GM21528 (cell line): ENCODE measurements around the gene ZBP1.
A peak's percentile ranks its signal among the peaks of the same experiment; 100 is the strongest.

Experiments
- ATAC-seq: cut with Tn5 transposase; IDR thresholded peaks from one replicate; pipeline ENCODE4 v1.9.1; 2021; ENCODE audit warnings: mild to moderate bottlenecking, moderate library complexity; ENCODE audit not compliant: unreplicated experiment, low FRiP score

ZBP1 gene

DNA sequence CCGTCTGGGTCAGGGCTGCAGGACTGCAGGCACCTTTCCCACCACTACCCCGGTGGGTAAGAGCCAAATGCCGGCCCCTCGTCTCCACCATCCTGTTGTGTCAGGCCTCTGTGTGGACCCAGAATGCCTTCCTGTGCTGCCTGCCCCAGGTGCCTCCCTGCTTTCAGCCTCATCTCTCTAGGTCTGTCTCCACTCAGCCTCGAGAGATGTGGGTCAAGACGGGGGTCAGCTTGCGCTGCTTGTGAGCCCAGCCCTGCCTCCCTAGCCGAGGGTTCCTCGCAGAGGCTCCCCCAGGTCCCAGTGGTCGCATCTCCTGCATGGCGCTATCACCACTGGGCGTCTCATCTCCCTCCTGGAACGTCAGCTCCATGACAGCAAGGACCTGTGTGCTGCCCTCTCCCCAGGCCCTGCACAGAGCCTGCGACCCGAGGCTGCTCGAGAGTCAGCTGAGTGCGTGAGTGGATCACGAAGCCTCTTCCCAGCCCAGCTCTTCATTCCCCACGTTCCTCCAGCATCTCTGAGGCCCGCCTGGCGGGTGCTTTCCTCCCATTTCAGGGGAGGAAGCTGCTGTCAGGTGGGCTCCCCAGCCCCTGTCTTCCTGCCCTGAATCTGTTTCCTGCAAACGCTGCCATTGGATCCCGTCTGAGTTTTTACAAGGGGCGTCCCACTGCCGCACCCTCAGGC, 38.7 kb upstream of the ZBP1 start:
- ATAC-seq = no peak

DNA sequence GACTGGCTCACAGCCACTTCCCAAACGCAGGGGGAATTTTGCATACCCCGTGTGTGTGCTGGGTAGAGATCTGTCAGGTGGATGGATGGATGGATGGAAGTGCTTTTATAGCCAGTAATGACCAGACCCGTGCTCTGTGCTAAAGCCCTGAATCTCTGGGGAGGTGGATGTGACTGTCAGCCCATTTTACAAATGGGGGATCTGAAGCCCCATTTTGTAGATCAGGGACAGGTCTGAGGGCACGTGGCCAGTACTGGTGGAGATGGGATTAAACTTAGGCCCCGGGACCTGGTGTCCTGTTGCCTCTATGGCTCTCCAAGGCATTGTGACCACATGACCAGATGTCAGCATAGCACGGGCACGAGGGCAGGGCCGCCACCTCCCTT, 38.2 kb upstream of the ZBP1 start:
- ATAC-seq = no peak

GRCh38 chr20:57657535-57658446, 37.6 kb upstream of the ZBP1 start:
- ATAC-seq = no peak

DNA sequence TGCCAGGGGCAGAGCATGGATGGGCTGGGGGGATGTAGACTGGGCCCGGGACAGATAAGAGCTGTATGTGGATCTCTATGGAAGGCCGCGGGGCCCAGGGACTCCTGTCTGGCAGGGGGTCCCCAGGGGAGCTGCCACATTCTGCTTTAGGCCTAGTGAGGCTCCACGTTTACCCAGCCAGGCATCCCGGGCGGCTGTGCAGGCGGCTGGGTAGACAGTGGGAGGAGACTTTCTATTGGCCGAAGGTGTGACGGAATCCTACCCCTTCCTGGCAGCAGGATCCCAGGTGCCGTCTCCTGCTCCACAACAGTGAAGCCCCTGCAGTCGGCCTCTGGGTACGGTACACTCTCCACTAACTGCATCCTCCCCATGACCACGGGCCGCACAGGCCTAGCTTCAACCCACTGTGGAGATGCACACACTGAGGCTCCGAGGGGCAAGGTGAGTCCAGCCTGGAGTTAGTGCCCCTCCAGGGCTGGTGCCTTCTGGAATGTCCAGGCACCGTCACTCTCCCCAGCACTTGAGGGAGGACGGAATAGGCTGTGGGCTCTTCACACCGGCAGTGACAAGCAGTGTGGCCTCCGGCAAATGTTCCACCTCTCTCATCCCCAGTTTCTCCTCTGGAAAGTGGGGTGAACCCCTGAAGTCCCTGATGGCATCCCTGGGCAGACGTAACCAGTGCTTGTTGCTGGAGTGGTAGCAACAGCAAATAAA, 36.8 kb upstream of the ZBP1 start:
- ATAC-seq = no peak

DNA sequence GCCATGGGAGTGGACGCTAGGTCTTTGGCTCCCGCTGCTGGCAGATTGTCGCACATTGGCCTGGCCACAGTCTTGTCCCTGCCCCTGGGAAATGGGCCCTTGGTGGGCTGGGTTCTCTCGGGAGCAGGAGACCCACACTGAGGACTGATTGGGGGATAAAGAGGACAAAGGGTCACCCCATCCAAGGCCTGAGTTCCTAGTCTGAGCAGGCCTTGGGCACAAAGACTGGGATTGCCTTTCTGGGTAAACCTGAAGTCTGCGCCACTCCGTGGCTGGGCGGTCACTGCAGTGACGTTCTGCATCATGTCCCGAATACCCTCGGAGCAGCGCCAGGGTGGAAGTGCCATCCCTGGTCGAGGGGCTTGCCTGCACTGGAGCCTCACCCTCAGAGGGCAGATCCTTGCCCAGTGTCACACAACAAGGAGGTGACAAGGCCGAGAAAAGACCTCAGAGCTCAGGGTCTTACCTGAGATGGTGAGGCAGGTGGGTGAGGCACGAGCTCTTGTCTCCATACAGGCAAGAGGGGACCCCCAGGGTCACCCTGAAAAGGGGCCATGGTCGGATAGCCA, 36.1 kb upstream of the ZBP1 start:
- ATAC-seq = no peak

DNA sequence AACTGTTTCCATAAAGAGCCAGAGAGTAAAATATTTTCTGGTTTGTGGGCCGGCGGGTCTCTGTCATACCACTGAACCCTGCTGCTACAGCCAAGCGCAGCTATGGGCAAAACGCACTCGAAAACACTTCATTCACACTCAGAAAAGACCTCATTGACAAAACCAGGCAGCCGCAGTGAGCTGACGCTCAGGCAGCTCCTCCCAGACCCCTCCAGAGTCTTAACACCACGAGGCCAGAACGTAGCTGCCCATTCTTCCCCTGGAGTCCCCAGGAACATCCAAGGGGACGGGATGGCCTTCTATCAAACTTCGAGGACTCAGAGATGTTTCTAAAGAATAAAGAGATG, 35.6 kb upstream of the ZBP1 start:
- ATAC-seq = no peak

DNA sequence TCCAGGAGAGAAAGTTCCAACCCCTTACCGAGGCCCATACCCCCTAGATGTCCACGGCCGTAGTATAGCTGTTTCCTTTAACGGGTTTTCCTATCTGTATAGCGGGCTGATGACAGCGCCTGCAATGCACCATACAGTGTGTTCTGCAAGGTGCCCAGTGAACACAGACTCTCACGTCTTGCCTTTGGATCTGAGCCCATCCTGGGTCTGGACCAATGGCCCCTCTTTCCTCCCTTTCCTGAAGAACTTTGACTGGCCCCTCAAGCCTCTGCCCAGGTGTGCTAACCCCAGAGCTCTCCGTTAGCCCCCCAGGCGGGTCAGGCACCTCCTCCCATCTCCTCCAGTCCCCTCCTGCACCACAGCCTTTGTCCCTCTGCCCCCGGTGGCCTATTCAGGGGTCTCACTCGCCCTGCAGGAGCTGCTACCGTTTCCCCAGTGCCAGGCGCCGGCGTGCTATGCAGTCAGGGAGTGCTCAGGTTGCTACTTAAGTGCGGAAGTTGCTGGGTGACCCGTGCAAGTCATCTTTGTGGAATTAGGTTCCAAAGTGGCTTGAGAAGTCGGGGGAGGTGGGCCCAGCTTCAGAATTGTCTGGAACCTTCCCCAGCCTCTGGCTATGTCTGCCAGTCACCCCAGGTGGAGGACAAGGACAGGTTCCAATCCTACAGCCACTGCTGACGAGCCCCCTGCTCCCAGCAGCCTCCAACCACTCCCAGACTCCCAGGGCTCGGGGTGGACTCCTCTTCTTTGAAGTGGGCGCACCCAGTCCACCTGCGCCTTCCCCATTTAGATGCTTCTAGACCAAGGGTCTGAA, 35.0 kb upstream of the ZBP1 start:
- no peak for ATAC-seq

- peak; percentile 68 for ATAC-seq
Observed at GRCh38 chr20:57654363-57654997, 34.3 kb upstream of the ZBP1 start.

GRCh38 chr20:57653910-57654309, 33.7 kb upstream of the ZBP1 start:
- ATAC-seq = no peak

DNA sequence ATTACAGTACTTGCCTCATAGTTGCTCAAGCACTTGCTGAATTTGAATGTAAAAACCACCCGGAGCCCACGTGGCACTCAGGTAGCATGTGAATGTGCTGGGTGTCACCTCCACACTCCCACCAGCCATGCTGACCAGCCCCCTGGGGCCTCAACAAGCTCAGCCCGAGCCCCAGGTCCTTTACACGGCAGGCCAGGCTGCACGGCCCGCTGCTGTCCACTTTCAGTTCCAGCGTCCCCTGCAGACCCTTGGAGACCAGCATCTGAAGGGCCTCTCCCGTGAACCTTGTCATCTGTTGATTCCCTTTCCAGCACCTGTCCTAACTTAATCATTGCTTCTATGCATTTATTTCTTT, 33.3 kb upstream of the ZBP1 start:
- no peak for ATAC-seq

GRCh38 chr20:57652606-57653545, 32.6 kb upstream of the ZBP1 start:
- ATAC-seq = no peak

GRCh38 chr20:57651881-57652605, 31.8 kb upstream of the ZBP1 start:
- no peak for ATAC-seq

DNA sequence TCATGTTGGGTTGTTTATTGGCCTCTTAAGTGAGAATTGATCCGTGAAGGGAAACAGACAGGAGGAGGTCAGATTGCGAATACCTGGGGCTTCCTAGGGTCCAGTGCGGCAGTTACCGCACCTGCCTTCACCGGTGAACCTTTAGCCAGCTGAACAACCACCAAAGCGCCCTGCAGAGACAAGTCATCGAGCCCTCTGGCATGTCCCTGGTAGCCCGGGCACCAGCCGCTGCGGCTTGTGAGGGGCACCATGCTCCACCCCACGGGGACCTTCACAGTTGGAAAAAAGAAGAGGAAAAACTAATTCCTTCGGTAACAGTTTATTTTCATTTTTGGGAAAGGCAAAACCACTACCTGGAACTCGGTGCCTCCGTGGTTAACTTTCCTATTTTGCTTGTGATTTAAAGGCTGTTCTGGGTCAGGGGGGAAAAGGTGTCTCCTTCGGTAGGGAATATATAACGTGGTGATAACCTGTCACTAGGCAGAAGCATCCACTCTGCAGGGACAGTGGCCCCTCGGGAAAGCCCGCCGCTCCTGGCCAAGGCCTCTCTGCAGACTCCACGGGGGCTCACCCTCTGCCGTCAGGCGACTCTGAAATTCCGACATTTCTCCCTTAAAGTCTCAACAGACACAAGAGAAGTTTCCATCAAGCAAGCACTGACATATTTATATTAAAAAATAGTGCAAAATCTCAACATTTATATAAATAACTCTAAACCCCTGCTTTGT, 30.7 kb upstream of the ZBP1 start:
- ATAC-seq = no peak

DNA sequence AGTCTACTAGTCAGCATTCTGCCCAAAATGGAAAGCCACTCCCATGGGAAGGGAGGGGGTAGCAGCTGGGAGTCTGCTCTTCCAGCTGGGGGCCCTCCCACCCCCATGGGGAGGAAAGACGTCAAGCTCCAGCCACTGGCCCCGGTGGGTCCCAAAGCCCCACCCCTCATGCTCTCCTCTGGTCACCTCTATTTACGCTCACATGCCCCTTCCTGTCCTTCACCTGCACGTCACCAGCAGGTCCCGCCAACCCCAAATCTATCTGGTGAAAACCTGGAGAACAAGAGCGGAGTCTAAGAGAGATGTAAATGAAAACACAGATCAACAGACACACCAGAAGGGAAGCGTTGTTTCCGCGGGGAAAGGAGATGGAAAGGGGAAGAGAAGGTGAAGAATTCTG, 30.0 kb upstream of the ZBP1 start:
- no peak for ATAC-seq

DNA sequence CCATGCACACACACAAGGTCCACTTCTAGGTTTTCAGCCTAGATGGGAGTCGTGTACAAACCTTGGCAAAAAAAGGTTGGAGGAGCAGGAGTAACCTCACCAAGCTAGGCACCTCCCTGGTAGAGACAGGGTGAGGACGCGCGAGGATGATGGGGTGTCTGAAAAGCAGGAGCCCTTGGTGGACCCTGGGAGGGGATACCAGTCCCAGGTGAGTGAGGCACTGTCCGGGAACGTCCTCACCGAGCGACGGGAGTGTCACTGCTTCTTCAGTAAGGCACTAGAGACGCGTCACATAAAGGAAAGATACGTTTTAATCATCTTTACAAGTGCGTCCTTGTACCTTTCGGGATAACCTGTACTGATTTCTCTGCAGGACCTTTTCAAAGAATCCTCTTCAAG, 29.4 kb upstream of the ZBP1 start:
- ATAC-seq = no peak

- ATAC-seq = no peak
Observed at GRCh38 chr20:57648878-57649616, 28.8 kb upstream of the ZBP1 start.
